NCI-H146 (cell line): ENCODE results near the gene TTLL9.
"Not testable (repeated sequence)": the region's sequence is repeated elsewhere in the genome, so short reads cannot be mapped to it uniquely, and the experiment has no call there.

Experiments
- DNase-seq: peaks from one replicate; lab custom pipeline; 2025; lab: John Stamatoyannopoulos, UW

Gene TTLL9

GRCh38 chr20:31918466-31919105 is 48.2 kb downstream of the TTLL9 start:
- no peak for DNase-seq

- no peak for DNase-seq
These were observed 49.1 kb downstream of the TTLL9 start for GRCh38 chr20:31919410-31920155.

GRCh38 chr20:31920275-31920855 is 49.9 kb downstream of the TTLL9 start:
- DNase-seq = no peak

DNA sequence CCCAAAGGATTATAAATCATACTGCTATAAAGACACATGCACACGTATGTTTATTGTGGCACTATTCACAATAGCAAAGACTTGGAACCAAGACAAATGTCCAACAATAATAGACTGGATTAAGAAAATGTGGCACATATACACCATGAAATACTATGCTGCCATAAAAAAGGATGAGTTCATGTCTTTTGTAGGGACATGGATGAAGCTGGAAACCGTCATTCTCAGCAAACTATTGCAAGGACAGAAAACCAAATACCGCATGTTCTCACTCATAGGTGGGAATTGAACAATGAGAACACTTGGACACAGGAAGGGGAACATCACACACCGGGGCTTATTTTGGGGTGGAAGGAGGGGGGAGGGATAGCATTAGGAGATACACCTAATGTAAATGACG is 51.0 kb downstream of the TTLL9 start:
- not testable (repeated sequence) for DNase-seq

- DNase-seq = no peak
These were observed 51.7 kb downstream of the TTLL9 start for GRCh38 chr20:31922181-31922580.

DNA sequence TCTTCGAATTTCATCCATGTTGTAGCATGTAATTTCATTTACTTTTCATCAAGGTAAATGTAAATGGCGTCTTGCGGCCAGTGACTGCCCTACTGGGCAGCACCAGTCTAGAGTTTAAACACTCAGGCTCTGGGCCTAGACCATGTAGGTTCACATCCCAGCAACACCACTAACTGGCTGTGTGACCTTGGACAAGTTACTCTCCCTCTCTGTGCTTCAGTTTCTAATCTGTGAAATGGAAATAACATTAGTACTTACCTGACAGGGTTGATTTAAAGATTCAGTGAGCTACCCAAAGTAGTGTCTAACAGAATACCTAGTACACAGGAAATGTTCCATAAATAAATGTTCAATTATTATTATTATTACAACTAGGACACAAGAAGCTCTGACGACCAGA is 52.2 kb downstream of the TTLL9 start:
- no peak for DNase-seq

DNA sequence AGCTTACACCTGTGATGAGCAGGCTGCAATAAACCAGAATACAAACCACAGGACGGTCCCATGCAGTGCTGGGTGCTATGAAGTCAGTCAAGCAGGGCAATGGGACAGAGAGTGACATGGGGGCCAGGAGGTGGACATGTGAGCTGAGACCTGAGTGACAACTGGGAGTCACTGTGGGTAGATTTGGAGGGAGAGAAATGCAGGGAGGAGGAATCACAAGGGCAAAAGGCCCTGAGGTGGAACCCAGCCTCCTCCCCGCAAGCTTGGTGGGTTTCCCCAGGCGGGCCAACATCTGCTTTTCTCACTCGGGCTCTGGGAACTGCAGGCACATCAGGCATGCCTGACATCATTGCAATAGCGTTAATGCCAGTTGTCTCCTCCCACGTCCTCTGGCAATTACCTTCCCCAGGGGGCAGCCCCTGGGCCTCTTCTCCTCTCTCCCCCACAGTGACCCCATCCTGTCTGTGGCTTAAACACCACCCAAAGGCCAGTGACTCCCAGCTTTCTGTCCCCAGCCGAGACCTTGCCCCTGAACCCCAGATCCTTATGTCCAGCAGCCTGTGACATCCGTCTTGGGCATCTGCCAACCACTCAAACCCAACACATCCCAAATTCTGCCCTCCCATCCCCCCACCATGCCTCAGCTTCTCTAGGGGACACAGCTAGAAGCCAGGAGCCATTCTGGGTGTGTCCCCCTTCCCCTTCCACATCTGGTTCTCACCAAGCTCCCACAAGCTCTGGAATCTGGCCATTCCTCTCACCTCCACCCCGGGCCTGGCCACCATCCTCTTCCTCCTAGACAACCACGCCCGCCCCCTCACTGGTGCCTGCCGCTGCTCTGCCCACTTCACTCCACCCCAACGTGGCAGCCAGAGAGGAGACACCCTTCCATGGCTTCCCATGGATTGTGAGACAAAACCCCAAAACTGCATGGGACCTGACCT is 53.2 kb downstream of the TTLL9 start:
- DNase-seq = peak; percentile 26

DNA sequence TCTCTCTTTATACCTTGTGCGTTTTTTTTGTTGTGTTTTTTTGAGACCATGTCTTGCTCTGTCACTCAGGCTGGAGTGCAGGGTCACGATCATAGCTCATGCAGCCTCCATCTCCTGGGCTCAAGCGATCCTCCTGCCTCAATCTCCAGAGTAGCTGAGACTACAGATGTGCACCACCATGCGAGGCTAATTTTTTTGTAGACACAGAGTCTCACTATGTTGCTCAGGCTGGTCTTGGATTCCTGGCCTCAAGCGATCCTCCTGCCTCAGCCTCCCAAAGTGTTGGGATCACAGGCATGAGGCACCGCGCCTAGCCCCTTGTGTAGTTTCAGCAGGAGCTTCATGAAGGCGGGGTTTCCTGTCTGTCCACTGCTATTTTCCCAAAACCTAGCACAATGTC is 54.1 kb downstream of the TTLL9 start:
- no peak for DNase-seq

DNA sequence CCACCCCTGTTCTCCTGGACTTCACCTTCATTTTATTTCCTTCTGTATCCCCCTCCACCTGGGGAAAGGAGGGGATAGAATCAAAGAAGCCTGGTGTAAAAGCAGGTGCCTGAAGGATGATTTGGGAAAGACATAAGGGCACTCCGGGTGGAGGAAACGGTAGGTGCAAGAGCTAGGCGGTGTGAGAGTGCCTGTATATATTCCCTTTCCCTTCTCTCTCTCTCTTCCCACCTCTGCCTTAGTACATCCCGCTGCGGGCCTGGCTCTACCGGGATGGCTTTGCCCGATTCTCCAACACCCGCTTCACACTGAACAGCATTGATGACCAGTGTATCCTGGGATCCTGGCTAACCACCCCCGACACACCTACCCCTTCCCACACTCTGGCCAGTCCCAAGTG is 55.2 kb downstream of the TTLL9 start:
- no peak for DNase-seq

- no peak for DNase-seq
These were observed 56.1 kb downstream of the TTLL9 start for GRCh38 chr20:31926493-31926892.

- DNase-seq = no peak
These were observed 57.3 kb downstream of the TTLL9 start for GRCh38 chr20:31927627-31928159.

- DNase-seq = not testable (repeated sequence)
These were observed 59.2 kb downstream of the TTLL9 start for GRCh38 chr20:31929631-31930030.

DNA sequence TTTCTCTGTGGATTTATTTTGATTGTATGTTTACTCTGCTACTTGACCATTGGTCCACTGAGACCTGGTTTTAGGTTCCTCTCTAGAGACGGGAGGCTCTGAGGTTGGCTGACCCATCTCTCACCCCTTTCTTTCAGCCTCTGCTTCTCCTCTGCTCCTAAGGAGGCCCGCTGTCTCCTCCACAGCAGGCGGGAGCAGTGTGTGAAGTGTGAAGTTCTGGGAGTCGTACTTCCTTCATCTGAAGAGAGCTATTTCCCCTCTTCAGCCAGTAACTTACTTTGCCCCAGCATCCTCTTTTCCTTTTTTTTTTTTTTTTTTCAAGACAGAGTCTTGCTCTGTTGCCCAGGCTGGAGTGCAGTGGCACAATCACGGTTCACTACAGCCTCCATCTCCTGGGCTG is 60.3 kb downstream of the TTLL9 start:
- no peak for DNase-seq

- no peak for DNase-seq
These were observed 63.3 kb downstream of the TTLL9 start for GRCh38 chr20:31933698-31934097.

GRCh38 chr20:31934491-31934890 is 64.1 kb downstream of the TTLL9 start:
- DNase-seq = no peak

GRCh38 chr20:31934968-31935764 is 64.7 kb downstream of the TTLL9 start:
- no peak for DNase-seq

GRCh38 chr20:31936420-31936819 is 66.0 kb downstream of the TTLL9 start:
- DNase-seq = no peak

GRCh38 chr20:31937820-31938219 is 67.4 kb downstream of the TTLL9 start:
- no peak for DNase-seq

- no peak for DNase-seq
These were observed 69.2 kb downstream of the TTLL9 start for GRCh38 chr20:31939661-31940060.

DNA sequence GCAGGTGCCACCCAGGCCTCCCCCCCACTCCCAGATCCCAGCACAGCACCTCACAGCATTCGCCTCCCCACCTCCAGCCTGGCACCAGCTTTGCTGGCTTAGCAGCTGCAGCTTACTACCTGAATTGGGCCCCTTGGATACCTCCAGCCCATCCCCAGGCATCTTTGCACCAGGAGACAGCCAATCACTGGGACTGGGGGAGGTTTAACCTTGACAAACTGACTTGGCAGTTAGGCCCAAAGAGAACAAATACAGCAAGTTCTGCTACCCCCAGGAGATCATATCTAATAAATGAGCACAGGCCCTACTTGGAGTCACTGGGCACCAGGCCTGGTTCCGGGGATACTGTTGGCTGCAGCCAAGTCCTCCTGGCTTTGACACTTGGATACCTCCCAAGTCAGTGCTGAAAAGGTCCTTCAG is 72.6 kb downstream of the TTLL9 start:
- no peak for DNase-seq

DNA sequence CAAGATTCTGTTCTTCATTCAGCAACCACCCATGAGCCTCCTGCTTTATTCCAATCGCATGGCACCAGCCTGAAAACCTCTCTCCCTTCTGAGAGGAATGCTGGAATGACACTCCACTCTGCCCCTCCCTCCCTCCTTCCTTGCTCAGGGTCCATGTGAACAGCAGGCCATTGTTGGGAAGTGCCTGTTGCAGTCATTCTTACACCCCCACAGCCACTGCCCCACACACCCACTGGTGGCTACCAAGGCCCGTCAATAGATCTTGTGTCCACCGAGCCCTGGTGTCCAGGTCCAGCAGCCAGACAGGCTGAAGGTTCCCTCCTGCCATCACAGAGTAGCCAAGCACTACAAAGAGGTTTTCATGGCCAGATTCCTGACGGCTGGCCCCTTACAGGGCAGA is 74.9 kb downstream of the TTLL9 start:
- no peak for DNase-seq
